CD4-positive, alpha-beta T cell treated with Interleukin-17A for 1 hour (primary cell): ENCODE results near the gene EXOSC2.

Source experiments
- DNase-seq: peaks from one replicate; pipeline ENCODE4 v3.0.0-alpha.2; 2020

EXOSC2 gene

DNA sequence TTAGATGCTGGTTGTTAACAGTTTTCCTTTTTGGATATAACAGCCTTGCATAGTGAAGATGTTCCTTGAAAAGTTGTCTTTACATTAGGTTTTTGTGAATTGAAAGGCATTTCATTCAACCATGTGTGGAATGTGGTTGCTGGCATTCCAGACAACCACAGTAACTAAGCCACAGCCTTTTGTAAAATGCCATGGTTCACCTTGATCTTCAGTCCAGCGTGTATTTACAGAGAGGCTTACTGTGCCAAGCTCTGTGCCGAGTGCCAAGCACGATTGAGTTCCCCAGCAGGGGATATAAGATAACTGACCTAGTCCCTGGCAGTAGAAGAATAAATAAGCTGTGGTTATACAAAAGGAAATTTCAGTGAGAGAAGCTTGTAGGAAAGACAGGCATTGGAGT is 4.9 kb downstream of the EXOSC2 start:
- DNase-seq: no peak

DNA sequence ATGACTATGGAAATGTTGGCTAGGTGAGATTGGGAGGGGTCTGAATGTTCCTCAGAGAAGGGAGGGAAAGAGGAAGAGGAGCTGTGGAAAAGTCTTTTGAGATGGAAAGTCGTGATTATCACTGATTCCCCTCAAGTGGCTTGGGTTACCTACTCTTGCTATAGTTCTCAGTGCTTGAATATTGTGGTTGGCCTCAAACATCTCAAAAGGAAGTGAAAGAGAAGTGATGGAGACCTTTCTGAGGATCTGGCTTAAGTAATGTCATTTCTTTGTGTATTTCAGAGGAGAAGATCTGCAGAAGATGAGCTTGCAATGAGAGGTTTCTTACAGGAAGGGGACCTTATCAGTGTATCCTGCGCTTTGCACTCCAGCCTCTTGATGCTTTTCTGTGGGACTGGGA is 5.5 kb downstream of the EXOSC2 start:
- no peak for DNase-seq

DNA sequence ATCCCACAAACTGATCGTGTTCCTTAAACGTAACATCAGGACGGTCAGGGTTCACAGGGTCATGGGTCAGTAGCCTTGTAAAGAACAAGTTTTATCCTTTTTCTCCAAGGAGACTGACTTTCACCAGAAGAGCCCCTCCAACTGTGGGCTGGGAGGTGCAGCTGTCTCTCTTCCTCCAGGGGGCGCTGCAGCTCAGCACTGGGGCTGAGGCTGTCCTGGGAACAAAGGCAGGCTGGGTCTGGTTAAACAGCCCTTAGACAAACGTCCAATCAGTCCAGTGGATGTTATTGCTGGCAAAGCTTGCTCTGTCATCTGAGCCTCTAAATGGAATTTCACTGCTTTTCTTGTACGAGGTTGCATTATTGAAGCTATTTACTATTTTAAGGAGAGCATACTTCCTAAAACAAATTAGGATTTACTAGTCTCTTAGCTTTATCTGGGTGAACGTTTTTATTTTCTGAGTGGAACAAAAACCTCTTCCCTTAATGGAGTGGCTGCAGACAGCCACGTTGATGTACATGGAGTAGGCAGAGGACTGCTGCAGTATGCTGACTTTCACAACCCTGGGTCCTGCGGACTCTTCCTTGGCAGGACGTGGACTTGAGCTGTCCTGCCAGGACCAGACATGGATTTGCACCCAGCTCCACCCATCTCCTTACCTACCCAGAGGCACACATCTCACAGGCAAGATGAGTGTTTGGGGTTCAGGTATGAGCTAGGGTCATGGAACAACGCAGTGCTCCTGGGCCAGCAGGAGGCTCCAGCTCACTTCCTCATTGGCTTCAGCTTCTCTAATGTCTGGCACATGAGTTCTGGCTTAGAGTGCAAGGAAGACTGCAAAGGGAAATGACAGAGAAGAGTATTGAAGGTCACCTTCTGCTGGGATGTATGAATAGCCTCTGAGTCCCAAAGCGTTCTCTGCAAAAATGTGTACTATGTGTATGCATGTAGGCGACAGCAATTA is 7.8 kb downstream of the EXOSC2 start:
- peak; percentile 69 for DNase-seq

DNA sequence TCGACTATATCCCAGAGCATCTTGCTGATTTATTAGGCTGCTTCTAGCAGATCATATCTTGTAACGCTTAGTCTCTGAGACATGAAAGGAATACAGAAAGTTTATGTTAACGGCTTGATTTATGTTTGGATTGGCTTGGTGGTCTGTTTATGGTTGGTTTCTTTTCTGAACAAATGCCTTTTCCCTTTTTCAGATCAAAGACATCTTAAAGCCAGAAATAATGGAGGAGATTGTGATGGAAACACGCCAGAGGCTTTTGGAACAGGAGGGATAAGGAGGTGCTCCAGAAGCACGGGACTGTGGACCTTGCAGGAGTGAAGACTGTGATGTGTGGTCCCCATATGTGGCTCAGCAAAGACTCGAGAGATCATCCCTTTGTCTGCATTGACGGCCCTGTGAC is 9.9 kb downstream of the EXOSC2 start:
- no peak for DNase-seq

DNA sequence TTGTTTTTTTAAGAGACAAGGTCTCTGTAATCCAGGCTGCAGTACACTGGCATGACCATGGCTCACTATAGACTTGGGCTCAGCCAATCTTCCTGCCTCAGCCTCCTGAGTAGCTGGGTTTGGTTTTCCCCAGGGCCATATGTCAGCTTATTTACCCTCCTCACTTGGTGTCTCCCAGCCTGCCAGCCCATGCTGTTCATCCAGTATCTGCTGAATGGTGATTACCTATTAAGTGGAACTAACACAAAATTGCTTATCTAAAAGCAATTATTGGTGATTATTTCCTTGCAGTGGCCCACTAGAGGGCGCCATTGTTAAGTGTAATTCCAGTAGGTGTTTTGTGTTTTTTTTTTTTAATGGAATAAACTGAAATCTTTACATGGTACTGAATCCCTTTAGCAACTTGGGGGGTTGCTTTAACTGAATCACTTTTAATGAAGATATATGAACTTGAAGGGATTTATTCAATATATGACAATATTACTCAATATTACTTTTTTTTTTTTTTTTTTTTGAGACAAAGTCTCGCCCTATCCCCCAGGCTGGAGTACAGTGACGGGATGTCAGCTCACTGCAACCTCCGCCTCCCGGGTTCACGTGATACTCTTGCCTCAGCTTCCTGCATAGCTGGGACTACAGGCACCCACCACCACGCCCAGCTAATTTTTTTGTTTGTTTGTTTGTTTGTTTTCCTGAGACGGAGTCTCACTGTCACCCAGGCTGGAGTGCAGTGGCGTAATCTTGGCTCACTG is 13.8 kb downstream of the EXOSC2 start:
- peak; percentile 78 for DNase-seq

GRCh38 chr9:130710822-130711352 is 17.3 kb downstream of the EXOSC2 start:
- DNase-seq: no peak

GRCh38 chr9:130711469-130711868 is 17.9 kb downstream of the EXOSC2 start:
- no peak for DNase-seq

GRCh38 chr9:130712564-130713285 is 19.1 kb downstream of the EXOSC2 start:
- peak; percentile 97 for DNase-seq

GRCh38 chr9:130713286-130713960 is 19.8 kb downstream of the EXOSC2 start:
- no peak for DNase-seq

- no peak for DNase-seq
Measured at GRCh38 chr9:130714586-130715110, 21.1 kb downstream of the EXOSC2 start.

DNA sequence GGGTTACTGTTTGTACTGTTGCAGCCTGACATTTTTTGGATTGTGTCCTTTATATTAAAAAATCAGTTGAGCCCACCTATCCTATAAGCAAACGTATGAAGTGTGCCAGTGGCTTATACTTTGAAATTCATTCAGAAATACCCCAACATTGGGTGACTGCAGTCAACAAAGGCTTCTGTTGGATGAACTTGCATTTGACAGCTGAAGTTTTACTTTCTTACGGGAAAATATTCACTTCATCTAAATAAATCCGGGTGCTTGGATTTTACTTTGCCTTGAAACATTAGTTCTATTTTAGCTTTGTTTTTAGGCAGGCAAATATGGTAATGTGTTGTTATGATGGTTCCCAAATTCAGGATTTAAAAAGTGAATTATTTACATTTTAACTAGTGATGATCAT is 21.7 kb downstream of the EXOSC2 start:
- no peak for DNase-seq

DNA sequence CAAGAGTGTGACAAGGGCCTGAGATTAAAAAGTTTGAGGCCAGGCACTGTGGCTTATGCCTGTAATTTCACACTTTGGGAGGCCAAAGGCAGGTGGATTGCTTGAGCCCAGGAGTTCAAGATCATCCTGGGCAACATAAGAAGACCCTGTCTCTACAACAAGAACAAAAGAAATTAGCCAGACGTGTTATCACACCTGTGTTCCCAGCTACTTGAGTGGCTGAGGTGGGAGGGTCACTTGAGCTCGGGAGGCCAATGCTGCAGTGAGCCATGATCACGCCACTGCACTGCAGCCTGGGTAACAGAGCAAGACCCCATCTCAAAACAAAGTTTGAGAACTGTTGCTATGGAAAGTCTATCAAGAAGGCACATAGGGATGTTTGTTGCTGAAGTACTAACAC is 25.0 kb downstream of the EXOSC2 start:
- DNase-seq: no peak

DNA sequence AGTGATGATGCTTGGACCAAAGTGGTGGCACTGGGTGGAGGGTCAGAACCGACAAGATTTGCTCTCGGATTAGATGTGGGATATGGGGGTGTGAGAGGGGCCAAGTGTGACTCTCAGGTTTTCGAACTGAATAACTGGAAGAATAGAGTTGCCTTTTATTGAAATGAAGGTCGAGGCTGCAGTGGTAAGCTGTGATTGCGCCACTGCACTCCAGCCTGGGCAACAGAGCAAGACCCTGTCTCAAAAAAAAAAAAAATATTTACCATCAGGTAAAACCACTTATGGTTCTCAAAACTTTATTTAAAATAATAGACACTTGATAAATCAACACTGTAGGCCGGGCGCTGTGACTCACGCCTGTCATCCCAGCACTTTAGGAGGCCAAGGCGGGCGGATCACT is 27.2 kb downstream of the EXOSC2 start:
- no peak for DNase-seq

DNA sequence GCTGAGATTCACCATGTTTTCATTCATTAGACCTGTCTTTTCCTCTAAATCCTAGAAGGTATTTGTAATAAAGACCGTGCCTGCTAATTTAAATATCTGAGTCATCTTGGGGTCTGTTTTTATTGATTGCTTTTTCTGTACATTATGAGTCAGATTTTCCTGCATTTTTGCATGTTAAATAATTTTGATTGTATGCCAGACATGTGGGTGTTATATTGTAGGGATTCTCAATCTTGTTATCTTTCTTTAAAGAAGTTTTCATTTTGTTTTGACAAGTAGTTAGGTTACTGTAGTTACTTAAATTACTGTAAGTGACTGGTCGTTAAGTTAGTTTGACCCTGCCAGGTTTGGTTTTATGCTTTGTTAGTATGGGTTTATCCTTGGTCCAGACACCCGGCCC is 35.1 kb downstream of the EXOSC2 start:
- no peak for DNase-seq

DNA sequence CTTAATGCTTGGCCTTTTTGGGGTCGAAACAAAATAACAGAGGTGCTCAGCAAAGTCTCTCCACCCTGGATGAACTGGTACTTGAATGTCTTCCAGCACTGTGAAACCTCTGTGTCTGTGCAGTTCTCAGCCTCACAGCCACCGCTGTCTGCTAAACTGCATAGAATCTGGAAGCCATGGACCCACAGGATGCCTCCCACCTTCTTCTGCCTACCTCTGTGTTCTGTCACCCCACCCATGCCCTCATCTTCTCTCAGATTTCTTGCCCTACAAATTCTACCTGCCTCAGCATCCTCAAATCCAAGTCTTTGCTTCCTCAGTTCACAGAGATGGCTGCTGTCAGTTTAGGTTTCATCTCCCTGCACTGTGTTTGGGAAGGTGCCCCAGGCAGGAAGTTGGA is 35.6 kb downstream of the EXOSC2 start:
- no peak for DNase-seq

- no peak for DNase-seq
Measured at GRCh38 chr9:130731355-130731754, 37.8 kb downstream of the EXOSC2 start.

GRCh38 chr9:130732136-130732535 is 38.6 kb downstream of the EXOSC2 start:
- no peak for DNase-seq

DNA sequence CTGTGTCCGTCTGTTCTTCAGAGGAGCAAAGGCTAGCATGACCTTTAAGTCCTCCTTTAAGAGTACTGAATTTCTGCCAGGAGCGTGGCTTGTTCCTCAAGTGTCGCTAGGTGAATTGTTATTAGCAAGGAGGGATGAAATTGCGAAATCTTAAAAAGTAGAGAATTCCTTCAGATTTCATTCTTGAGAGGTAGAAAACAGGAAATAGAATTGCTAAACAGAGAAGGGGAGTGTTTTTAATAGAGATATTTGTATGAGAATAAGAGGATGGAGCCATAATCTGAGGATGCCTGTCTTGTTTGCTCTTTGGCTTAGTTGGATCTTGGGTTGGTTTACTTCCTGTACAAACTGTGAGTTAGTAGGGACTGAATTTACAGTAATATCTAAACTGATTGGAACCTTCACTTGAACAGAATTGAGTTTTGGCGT is 39.2 kb downstream of the EXOSC2 start:
- no peak for DNase-seq

GRCh38 chr9:130735566-130735965 is 42.0 kb downstream of the EXOSC2 start:
- DNase-seq: no peak

- DNase-seq: no peak
Measured at GRCh38 chr9:130736834-130737233, 43.3 kb downstream of the EXOSC2 start.

DNA sequence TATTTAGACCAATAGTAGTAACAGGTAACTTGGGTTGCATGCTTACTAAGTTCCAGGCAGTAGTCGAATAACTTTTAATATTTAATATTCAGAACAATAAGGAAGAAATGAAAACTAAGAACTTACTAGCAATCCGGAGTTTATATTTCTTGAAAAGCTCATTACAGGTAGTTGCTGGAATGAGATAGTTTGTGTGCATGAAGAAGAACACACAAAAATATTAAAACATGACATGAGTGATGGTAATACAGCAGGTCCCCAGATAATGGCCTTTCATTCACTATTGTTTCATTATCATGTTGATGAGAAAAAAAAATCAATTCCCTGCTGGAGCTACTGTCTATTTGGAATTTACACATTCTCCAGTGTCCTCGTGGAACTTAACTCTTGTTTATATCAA is 44.7 kb downstream of the EXOSC2 start:
- DNase-seq: no peak

DNA sequence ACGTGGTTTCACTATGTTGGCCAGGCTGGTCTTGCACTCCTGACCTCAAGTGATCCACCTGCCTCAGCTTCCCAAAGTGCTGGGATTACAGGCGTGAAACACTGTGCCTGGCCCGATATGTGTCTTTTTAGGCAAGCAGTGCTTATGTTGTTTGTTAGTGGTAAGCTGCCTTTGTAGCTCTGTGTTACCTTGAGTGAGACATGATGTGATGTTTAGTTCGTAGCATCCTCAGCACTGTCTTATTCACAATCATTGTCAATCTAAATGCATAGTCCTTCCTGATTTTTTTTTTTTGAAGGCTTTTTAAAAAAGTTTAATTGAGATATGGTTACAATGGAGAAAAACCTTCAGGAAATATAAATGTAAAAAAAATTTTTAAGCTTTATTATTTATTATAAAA is 45.5 kb downstream of the EXOSC2 start:
- DNase-seq: no peak
